ENCODE results near the gene IREB2.

IREB2 gene

DNA sequence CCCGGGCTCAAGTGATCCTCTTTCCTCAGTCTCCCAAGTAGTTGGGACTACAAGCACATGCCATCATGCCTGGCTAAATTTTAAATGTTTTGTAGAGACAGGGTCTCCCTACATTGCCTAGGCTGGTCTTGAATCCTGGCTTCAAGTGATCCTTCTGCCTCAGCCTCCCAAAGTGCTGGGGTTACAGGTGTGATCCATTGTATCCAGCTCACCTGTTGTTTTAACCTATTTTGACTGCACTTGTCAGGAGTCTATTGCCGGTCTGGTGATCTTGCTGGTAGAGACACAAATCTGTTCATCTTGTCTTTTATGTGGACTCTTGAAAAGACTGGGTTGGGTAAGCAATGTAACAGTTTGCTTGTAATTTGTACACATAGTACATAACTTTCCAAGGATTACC is 7.9 kb downstream of the IREB2 start:
- Histone ChIP-seq H3K9ac (ENCODE audit: low read depth in 1 of 2, low read length in 2 of 2) (no peak overlapping the region), H3K4me3 (ENCODE audit: low read length in 2 of 2) (no peak overlapping the region), H3K27me3 (ENCODE audit: control insufficient read depth in 2 of 2, insufficient read depth in 2 of 2, low read length in 2 of 2) (no peaks in the 10 kb centered on the region), H3K27ac (ENCODE audit: low read depth in 2 of 2, low read length in 2 of 2) (no peak overlapping the region), H3K9me3 (ENCODE audit: control insufficient read depth in 2 of 2, low read length in 2 of 2) (no peaks in the 10 kb centered on the region), H3K4me1 (ENCODE audit: control insufficient read depth in 2 of 2, insufficient read depth in 2 of 2, low read length in 2 of 2) (peaks cover 5 to 6% of the 10 kb centered on the region in 2 donors), H3K36me3 (ENCODE audit: control insufficient read depth in 2 of 2, insufficient read depth in 2 of 2, low read length in 2 of 2) (peaks cover 22 to 43% of the 10 kb centered on the region in 2 donors)

DNA sequence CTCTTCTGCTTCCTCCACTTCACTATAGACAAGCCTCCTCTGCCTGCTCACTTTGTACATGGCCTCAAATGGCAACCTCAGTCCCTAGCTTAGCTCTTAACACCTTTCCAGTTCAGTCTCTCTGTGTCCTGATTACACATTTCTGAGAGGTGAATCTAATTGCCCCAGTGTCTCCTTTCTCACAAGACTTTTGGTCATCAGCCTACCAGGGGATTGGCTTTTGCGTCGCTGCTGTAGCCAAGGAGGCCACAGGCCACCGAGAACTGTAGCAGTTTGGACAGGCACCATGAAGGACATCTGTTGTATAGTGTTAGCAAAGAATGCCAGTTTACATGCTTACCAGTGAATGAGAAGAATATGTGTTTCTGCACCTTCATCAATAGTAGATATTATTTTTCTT is 8.5 kb downstream of the IREB2 start:
- H3K27ac ChIP-seq (ENCODE audit: low read depth in 2 of 2, low read length in 2 of 2), result no peak overlapping the region

DNA sequence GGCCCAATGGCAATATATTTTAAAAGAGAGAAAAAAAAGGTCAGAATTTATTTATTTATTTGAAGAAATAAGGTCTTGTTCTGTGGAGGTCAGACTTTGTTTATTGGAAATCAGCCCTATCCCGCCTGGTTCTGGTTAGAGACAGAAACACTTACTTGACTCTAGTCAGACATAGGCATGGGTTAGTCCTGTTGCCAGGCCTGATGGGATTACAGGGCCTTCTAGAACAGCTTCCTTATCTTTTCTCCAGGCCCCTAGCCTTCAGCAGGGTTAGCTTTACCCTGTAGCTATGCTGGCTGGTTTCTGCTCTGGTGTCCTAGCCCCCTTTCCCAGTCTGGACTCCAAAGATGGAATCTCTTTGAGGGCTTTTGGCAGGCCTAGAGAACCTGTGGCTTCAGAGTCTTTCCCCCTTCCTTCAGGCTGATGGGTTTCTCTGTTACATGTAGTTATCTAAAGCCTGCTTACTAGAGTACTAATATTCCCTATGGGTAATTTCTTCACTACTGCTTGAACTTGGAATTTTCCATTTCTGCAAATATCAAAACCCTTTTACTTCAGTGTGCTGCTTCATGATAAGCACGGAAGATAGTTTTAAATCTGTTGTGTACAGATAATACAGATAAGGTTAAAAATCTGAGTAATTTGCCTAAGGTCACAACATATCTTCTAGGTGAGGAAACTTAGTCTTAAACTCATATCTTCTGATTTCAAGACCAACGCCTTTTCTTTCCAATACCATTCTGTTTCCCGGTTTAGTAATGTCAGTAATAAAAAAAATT is 10.6 kb downstream of the IREB2 start:
- peaks cover 16 to 28% of the 10 kb centered on the region in 2 donors for H3K36me3 ChIP-seq (ENCODE audit: control insufficient read depth in 2 of 2, insufficient read depth in 2 of 2, low read length in 2 of 2)
- peaks cover 2 to 13% of the 10 kb centered on the region in 2 donors for H3K4me1 ChIP-seq (ENCODE audit: control insufficient read depth in 2 of 2, insufficient read depth in 2 of 2, low read length in 2 of 2)
- H3K9me3 ChIP-seq (ENCODE audit: control insufficient read depth in 2 of 2, low read length in 2 of 2), result no peaks in the 10 kb centered on the region
- no peak overlapping the region for H3K27ac ChIP-seq (ENCODE audit: low read depth in 2 of 2, low read length in 2 of 2)
- no peak overlapping the region for H3K9ac ChIP-seq (ENCODE audit: low read depth in 1 of 2, low read length in 2 of 2)
- H3K27me3 ChIP-seq (ENCODE audit: control insufficient read depth in 2 of 2, insufficient read depth in 2 of 2, low read length in 2 of 2), result no peaks in the 10 kb centered on the region
- H3K4me3 ChIP-seq (ENCODE audit: low read length in 2 of 2), result no peak overlapping the region

More for the DNA sequence above, 8.5 kb downstream of the IREB2 start:
- H3K27me3 ChIP-seq (ENCODE audit: control insufficient read depth in 2 of 2, insufficient read depth in 2 of 2, low read length in 2 of 2), result no peaks in the 10 kb centered on the region
- H3K9ac ChIP-seq (ENCODE audit: low read depth in 1 of 2, low read length in 2 of 2), result no peak overlapping the region
- no peak overlapping the region for H3K4me3 ChIP-seq (ENCODE audit: low read length in 2 of 2)
- H3K36me3 ChIP-seq (ENCODE audit: control insufficient read depth in 2 of 2, insufficient read depth in 2 of 2, low read length in 2 of 2), result peaks cover 22 to 43% of the 10 kb centered on the region in 2 donors
- H3K4me1 ChIP-seq (ENCODE audit: control insufficient read depth in 2 of 2, insufficient read depth in 2 of 2, low read length in 2 of 2), result peaks cover 5 to 6% of the 10 kb centered on the region in 2 donors
- no peaks in the 10 kb centered on the region for H3K9me3 ChIP-seq (ENCODE audit: control insufficient read depth in 2 of 2, low read length in 2 of 2)

DNA sequence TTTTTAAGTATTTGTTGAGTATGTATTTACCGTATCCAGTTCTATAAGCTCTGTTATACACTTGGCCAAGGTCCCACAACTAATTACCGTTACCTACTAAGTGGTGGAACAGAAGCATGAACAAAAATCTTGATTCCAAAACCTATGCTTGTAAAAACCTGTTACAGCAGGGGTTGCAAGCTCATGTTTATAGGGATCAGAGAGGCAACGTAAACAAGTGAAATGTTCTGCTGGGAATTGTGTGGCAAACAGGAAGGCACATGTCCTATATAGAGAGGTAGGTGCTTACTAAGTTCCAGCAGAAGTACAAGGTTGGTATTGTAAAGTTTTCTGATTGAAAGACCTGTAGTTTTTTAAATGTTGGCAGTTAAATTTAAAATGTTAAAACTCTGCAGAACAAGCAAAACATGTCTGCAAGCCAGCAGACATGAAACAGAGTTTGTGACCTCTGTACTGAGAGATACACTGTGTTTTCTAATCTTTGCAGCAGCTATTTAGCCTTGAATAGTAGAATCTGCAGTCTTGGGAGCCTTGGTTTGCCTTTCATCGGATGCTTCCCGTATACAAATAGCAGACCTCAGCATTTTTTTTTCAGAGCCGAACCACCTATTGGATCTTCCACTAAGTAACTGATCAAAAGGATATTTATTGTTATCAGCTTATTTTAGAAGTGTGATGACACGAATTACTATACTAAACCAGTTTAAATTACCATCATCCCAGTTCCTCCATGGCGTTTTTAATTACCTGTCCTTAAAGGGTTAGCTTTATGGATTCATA is 11.4 kb downstream of the IREB2 start:
- Histone ChIP-seq H3K9ac (ENCODE audit: low read depth in 1 of 2, low read length in 2 of 2) (no peak overlapping the region), H3K27me3 (ENCODE audit: control insufficient read depth in 2 of 2, insufficient read depth in 2 of 2, low read length in 2 of 2) (no peaks in the 10 kb centered on the region), H3K4me1 (ENCODE audit: control insufficient read depth in 2 of 2, insufficient read depth in 2 of 2, low read length in 2 of 2) (peaks cover 2 to 13% of the 10 kb centered on the region in 2 donors), H3K9me3 (ENCODE audit: control insufficient read depth in 2 of 2, low read length in 2 of 2) (no peaks in the 10 kb centered on the region), H3K27ac (ENCODE audit: low read depth in 2 of 2, low read length in 2 of 2) (no peak overlapping the region), H3K4me3 (ENCODE audit: low read length in 2 of 2) (no peak overlapping the region), H3K36me3 (ENCODE audit: control insufficient read depth in 2 of 2, insufficient read depth in 2 of 2, low read length in 2 of 2) (peaks cover 16 to 24% of the 10 kb centered on the region in 2 donors)

DNA sequence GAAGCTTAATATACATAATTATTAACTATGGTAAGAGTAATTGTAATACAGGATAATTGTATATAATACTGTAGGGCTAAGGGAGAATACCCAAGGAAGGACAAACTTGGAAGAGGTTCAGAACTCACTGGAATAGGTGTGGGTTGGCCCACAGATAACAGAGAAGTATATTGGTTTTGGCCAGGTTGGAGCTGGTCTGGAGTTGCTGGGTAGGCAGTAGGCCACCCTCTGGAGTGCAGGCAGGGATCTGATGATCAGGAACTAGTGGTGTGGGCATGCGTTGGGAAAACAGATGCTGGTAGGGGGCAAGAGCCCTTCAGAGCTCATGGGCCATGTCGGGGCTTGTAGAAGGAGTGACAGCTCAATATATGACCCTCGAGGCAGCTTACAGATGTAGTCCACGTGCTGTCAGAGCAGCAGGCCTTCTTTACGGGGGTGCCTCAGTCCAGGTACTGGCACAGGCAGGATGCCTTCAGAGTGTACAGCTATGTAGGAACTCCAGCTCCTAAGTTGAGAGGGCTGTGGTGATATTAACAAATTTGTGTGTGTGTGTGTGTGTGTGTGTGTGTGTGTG is 12.4 kb downstream of the IREB2 start:
- H3K9me3 ChIP-seq (ENCODE audit: control insufficient read depth in 2 of 2, low read length in 2 of 2), result no peaks in the 10 kb centered on the region
- no peaks in the 10 kb centered on the region for H3K27me3 ChIP-seq (ENCODE audit: control insufficient read depth in 2 of 2, insufficient read depth in 2 of 2, low read length in 2 of 2)
- H3K27ac ChIP-seq (ENCODE audit: low read depth in 2 of 2, low read length in 2 of 2), result no peak overlapping the region
- peaks cover 16 to 21% of the 10 kb centered on the region in 2 donors for H3K36me3 ChIP-seq (ENCODE audit: control insufficient read depth in 2 of 2, insufficient read depth in 2 of 2, low read length in 2 of 2)
- H3K9ac ChIP-seq (ENCODE audit: low read depth in 1 of 2, low read length in 2 of 2), result no peak overlapping the region
- H3K4me3 ChIP-seq (ENCODE audit: low read length in 2 of 2), result no peak overlapping the region
- peaks cover 7 to 19% of the 10 kb centered on the region in 2 donors for H3K4me1 ChIP-seq (ENCODE audit: control insufficient read depth in 2 of 2, insufficient read depth in 2 of 2, low read length in 2 of 2)

DNA sequence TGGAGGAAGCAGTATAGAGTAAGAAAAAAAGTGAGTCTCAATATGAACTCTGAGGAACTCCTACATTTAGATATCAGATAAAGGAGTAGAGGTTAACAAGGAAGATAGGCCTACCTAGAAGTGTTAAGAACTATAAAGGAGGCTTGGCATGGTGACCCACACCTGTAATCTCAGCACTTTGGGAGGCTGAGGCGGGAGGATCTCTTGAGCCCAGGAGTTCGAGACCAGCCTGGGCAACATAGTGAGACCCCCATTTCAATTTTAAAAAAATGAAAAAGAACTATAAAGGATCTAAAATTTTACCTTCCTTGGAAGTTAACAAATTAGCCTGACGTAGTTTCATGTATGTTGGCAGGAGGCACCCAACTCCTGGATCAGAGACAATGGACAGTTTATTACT is 14.5 kb downstream of the IREB2 start:
- no peak overlapping the region for H3K9ac ChIP-seq (ENCODE audit: low read depth in 1 of 2, low read length in 2 of 2)
- H3K36me3 ChIP-seq (ENCODE audit: control insufficient read depth in 2 of 2, insufficient read depth in 2 of 2, low read length in 2 of 2), result peaks cover 0 to 3% of the 10 kb centered on the region in 2 donors
- no peak overlapping the region for H3K27ac ChIP-seq (ENCODE audit: low read depth in 2 of 2, low read length in 2 of 2)
- H3K9me3 ChIP-seq (ENCODE audit: control insufficient read depth in 2 of 2, low read length in 2 of 2), result no peaks in the 10 kb centered on the region
- H3K4me3 ChIP-seq (ENCODE audit: low read length in 2 of 2), result no peak overlapping the region
- no peaks in the 10 kb centered on the region for H3K27me3 ChIP-seq (ENCODE audit: control insufficient read depth in 2 of 2, insufficient read depth in 2 of 2, low read length in 2 of 2)
- peaks cover 15 to 22% of the 10 kb centered on the region in 2 donors for H3K4me1 ChIP-seq (ENCODE audit: control insufficient read depth in 2 of 2, insufficient read depth in 2 of 2, low read length in 2 of 2)

DNA sequence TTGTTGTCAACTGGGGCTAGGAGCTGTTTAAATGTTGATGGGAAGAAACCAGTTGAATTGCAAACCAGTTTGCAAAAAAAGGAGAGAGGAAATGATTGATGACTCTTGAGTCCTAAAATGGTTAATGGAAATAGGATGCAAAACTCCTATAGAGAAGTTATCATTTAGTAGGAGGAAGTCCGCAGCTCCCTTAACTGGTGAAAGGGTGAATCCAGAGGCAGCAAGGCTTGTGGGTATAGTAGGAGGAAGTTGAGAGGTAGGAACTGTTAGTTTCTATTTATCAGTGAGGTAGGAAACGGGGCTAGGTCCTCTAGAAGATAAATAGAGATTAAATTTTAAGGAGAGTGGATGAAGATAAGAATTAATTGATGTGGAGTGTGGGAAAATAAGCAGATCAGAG is 15.4 kb downstream of the IREB2 start:
- Histone ChIP-seq H3K4me3 (ENCODE audit: low read length in 2 of 2) (no peak overlapping the region), H3K27me3 (ENCODE audit: control insufficient read depth in 2 of 2, insufficient read depth in 2 of 2, low read length in 2 of 2) (no peaks in the 10 kb centered on the region), H3K4me1 (ENCODE audit: control insufficient read depth in 2 of 2, insufficient read depth in 2 of 2, low read length in 2 of 2) (peaks cover 13 to 20% of the 10 kb centered on the region in 2 donors), H3K27ac (ENCODE audit: low read depth in 2 of 2, low read length in 2 of 2) (no peak overlapping the region), H3K9me3 (ENCODE audit: control insufficient read depth in 2 of 2, low read length in 2 of 2) (no peaks in the 10 kb centered on the region), H3K9ac (ENCODE audit: low read depth in 1 of 2, low read length in 2 of 2) (no peak overlapping the region), H3K36me3 (ENCODE audit: control insufficient read depth in 2 of 2, insufficient read depth in 2 of 2, low read length in 2 of 2) (no peaks in the 10 kb centered on the region)

DNA sequence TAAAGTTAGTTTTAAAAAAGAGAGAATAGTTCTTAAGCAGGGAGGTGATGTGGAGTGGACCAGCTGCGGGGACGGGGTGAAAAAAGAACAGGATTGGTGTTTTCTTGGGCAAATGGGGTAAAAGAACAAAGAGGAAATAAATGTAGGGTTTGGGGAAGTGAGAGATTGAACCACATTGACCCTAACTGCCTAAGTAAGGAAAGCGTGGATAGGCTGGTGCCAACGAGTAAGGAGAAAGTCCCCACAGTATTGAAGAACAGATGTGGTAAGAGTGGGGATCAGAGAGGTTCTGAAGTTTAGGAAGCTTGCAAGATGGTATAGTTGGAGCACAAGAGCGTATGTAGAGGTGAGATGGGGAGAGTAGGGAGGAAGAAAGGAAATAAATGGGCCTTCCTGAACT is 17.0 kb downstream of the IREB2 start:
- H3K27me3 ChIP-seq (ENCODE audit: control insufficient read depth in 2 of 2, insufficient read depth in 2 of 2, low read length in 2 of 2), result no peaks in the 10 kb centered on the region

DNA sequence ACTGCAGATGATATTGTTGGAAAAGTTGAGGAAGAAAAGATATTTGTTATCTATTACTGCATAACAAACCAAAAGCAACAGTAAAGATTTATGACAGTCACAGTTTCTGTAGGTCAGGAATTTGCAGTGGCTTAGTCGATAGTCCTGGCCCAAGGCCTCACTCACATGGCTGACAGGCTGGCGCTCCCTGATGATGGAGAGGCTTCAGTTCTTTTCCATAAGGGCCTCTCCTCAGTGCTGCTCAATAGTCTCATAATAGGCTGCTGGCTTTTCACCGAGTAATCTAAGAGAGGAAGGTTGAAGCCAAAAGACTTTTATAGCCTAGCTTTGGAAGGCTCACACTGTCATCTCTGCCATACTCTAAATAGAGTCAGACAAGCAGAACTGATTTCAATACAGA is 17.7 kb downstream of the IREB2 start:
- H3K9me3 ChIP-seq (ENCODE audit: control insufficient read depth in 2 of 2, low read length in 2 of 2), result no peaks in the 10 kb centered on the region
- no peaks in the 10 kb centered on the region for H3K27me3 ChIP-seq (ENCODE audit: control insufficient read depth in 2 of 2, insufficient read depth in 2 of 2, low read length in 2 of 2)
- H3K27ac ChIP-seq (ENCODE audit: low read depth in 2 of 2, low read length in 2 of 2), result no peak overlapping the region
- H3K9ac ChIP-seq (ENCODE audit: low read depth in 1 of 2, low read length in 2 of 2), result no peak overlapping the region
- peaks cover 13 to 16% of the 10 kb centered on the region in 2 donors for H3K4me1 ChIP-seq (ENCODE audit: control insufficient read depth in 2 of 2, insufficient read depth in 2 of 2, low read length in 2 of 2)
- H3K4me3 ChIP-seq (ENCODE audit: low read length in 2 of 2), result no peak overlapping the region
- H3K36me3 ChIP-seq (ENCODE audit: control insufficient read depth in 2 of 2, insufficient read depth in 2 of 2, low read length in 2 of 2), result peaks cover 0 to under 1% of the 10 kb centered on the region in 2 donors

More for the DNA sequence above, 17.0 kb downstream of the IREB2 start:
- Histone ChIP-seq H3K36me3 (ENCODE audit: control insufficient read depth in 2 of 2, insufficient read depth in 2 of 2, low read length in 2 of 2) (no peaks in the 10 kb centered on the region), H3K4me1 (ENCODE audit: control insufficient read depth in 2 of 2, insufficient read depth in 2 of 2, low read length in 2 of 2) (peaks cover 13 to 16% of the 10 kb centered on the region in 2 donors), H3K27ac (ENCODE audit: low read depth in 2 of 2, low read length in 2 of 2) (no peak overlapping the region), H3K9ac (ENCODE audit: low read depth in 1 of 2, low read length in 2 of 2) (no peak overlapping the region), H3K4me3 (ENCODE audit: low read length in 2 of 2) (no peak overlapping the region), H3K9me3 (ENCODE audit: control insufficient read depth in 2 of 2, low read length in 2 of 2) (no peaks in the 10 kb centered on the region)

DNA sequence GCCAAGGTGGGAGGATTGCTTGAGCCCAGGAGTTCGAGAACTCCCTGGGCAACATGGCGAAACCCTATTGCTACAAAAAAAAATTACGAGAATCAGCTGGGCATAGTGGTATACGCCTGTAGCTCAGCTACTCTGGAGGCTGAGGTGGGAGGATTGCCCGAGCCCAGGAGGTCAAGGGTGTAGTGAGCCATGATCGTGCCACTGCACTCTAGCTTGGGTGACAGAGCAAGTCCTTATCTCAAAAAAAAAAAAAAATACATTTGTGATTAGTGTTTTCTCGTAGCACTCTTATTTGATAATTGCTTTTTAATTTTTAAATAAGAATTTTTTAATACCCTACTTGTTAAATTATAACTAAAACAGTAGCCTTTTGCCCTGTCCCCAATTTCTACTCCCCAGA is 18.4 kb downstream of the IREB2 start:
- Histone ChIP-seq H3K27ac (ENCODE audit: low read depth in 2 of 2, low read length in 2 of 2) (no peak overlapping the region), H3K4me3 (ENCODE audit: low read length in 2 of 2) (no peak overlapping the region), H3K9me3 (ENCODE audit: control insufficient read depth in 2 of 2, low read length in 2 of 2) (no peaks in the 10 kb centered on the region), H3K27me3 (ENCODE audit: control insufficient read depth in 2 of 2, insufficient read depth in 2 of 2, low read length in 2 of 2) (no peaks in the 10 kb centered on the region), H3K36me3 (ENCODE audit: control insufficient read depth in 2 of 2, insufficient read depth in 2 of 2, low read length in 2 of 2) (peaks cover 0 to 3% of the 10 kb centered on the region in 2 donors), H3K4me1 (ENCODE audit: control insufficient read depth in 2 of 2, insufficient read depth in 2 of 2, low read length in 2 of 2) (peaks cover 16 to 19% of the 10 kb centered on the region in 2 donors), H3K9ac (ENCODE audit: low read depth in 1 of 2, low read length in 2 of 2) (no peak overlapping the region)

Data from mucosa of rectum (tissue), 2 donors.